Liver (tissue), 9 donors: ENCODE data around the gene B3GALT5. TPM values are rescaled to one million over a fixed set of nuclear protein-coding genes. Genes with fewer than 3 reads are reported as not detected.

Experiments
- DNase-seq: peaks from one replicate; pipeline ENCODE4 v3.0.0-alpha.2; 2017; ENCODE audit warnings: low spot score
- H3K27ac ChIP-seq, 2 donors: one replicate each; pipeline ENCODE4 v1.7.0; 2013; ENCODE audit warnings: inconsistent platforms in 2 of 2, low read length in 2 of 2, control low read depth in 1 of 2, low read depth in 1 of 2, mild to moderate bottlenecking in 1 of 2
- H3K27me3 ChIP-seq, 4 donors: one replicate each; pipeline versions ENCODE4 v1.6.1 to v1.7.0; 2013; ENCODE audit warnings: low read length in 3 of 4, inconsistent platforms in 1 of 4, mild to moderate bottlenecking in 1 of 4, moderate library complexity in 1 of 4; ENCODE audit not compliant: control insufficient read depth in 4 of 4, insufficient read depth in 4 of 4
- H3K36me3 ChIP-seq, 4 donors: one replicate each; pipeline versions ENCODE4 v1.6.1 to v1.7.0; 2013; ENCODE audit warnings: low read length in 3 of 4, mild to moderate bottlenecking in 3 of 4, low read depth in 1 of 4, moderate library complexity in 1 of 4; ENCODE audit not compliant: control insufficient read depth in 4 of 4, insufficient read depth in 3 of 4
- H3K4me1 ChIP-seq, 4 donors: one replicate each; pipeline versions ENCODE4 v1.6.1 to v1.7.0; 2013; ENCODE audit warnings: low read length in 3 of 4, mild to moderate bottlenecking in 3 of 4, moderate library complexity in 1 of 4; ENCODE audit not compliant: control insufficient read depth in 4 of 4, insufficient read depth in 4 of 4
- H3K4me3 ChIP-seq, 3 donors: one replicate each; pipeline versions ENCODE4 v1.6.1 to v1.7.0; 2013; ENCODE audit warnings: low read length in 3 of 3, control low read depth in 1 of 3, low read depth in 1 of 3, mild to moderate bottlenecking in 1 of 3
- H3K9ac ChIP-seq, 2 donors: one replicate each; pipeline ENCODE4 v1.7.0; 2013; ENCODE audit warnings: low read length in 2 of 2, mild to moderate bottlenecking in 2 of 2, moderate library complexity in 2 of 2, control low read depth in 1 of 2, low read depth in 1 of 2
- H3K9me3 ChIP-seq, 4 donors: one replicate each; pipeline versions ENCODE4 v1.6.1 to v1.7.0; 2013; ENCODE audit warnings: low read length in 3 of 4; ENCODE audit not compliant: control insufficient read depth in 4 of 4
- ATF3 ChIP-seq: IDR thresholded peaks from 2 replicates; pipeline ENCODE4 v1.6.1; 2016; ENCODE audit warnings: antibody characterized with exemption
- CTCF ChIP-seq: fragments of 150-350 bp; IDR thresholded peaks from 2 replicates; pipeline ENCODE4 v1.5.1; 2017; ENCODE audit warnings: improper control_type of control experiment, low read depth, low read length; ENCODE audit not compliant: missing input control
- EGR1 ChIP-seq, 2 donors: IDR thresholded peaks; 2 replicates each; pipeline ENCODE4 v1.6.1; 2016 to 2018; ENCODE audit warnings: antibody characterized with exemption in 2 of 2, low read depth in 2 of 2
- FOXA1 ChIP-seq: IDR thresholded peaks from 2 replicates; pipeline ENCODE4 v1.6.1; 2016; ENCODE audit warnings: antibody characterized with exemption
- GABPA ChIP-seq, 2 donors: IDR thresholded peaks in 1 of 2; conservative IDR thresholded peaks in 1 of 2; 2 replicates each; pipeline ENCODE4 v1.6.1; 2016; ENCODE audit warnings: antibody characterized with exemption in 2 of 2, mild to moderate bottlenecking in 1 of 2, moderate library complexity in 1 of 2
- HNF4G ChIP-seq: IDR thresholded peaks from 2 replicates; pipeline ENCODE4 v1.6.1; 2016; ENCODE audit warnings: antibody characterized with exemption
- JUND ChIP-seq, 2 donors: IDR thresholded peaks; 2 replicates each; pipeline ENCODE4 v1.6.1; 2016; ENCODE audit warnings: antibody characterized with exemption in 2 of 2
- MAX ChIP-seq: IDR thresholded peaks from 2 replicates; pipeline ENCODE4 v1.6.1; 2016; ENCODE audit warnings: antibody characterized with exemption
- RAD21 ChIP-seq, 2 donors: IDR thresholded peaks; 2 replicates each; pipeline ENCODE4 v1.6.1; 2016; ENCODE audit warnings: antibody characterized with exemption in 2 of 2, mild to moderate bottlenecking in 2 of 2
- REST ChIP-seq: IDR thresholded peaks from 2 replicates; pipeline ENCODE4 v1.6.1; 2016; ENCODE audit warnings: antibody characterized with exemption, mild to moderate bottlenecking
- RXRA ChIP-seq, 2 donors: IDR thresholded peaks; 2 replicates each; pipeline ENCODE4 v1.6.1; 2017 to 2018; ENCODE audit warnings: antibody characterized with exemption in 2 of 2, mild to moderate bottlenecking in 1 of 2
- SP1 ChIP-seq: IDR thresholded peaks from 2 replicates; pipeline ENCODE4 v1.6.1; 2018; ENCODE audit warnings: antibody characterized with exemption, mild to moderate bottlenecking
- TAF1 ChIP-seq: conservative IDR thresholded peaks from 2 replicates; pipeline ENCODE4 v1.6.1; 2016; ENCODE audit warnings: antibody characterized with exemption, mild to moderate bottlenecking
- YY1 ChIP-seq: IDR thresholded peaks from 2 replicates; pipeline ENCODE4 v1.6.1; 2016; ENCODE audit warnings: antibody characterized with exemption, mild to moderate bottlenecking
- ZBTB33 ChIP-seq: IDR thresholded peaks from 2 replicates; pipeline ENCODE4 v1.6.1; 2016; ENCODE audit warnings: antibody characterized with exemption
- whole genome bisulfite sequencing: extraction: QIAGEN DNeasy Blood & Tissue Kit; methylation state at CpG from one replicate; pipeline ENCODE4 v1.1.7; 2013; 5-methylcytosine and 5-hydroxymethylcytosine counted together
- polyA plus RNA-seq, 2 donors: library from polyadenylated mRNA; stranded (reverse) in 1 of 2; unstranded in 1 of 2; fragments of 200-250 nt in 1 of 2; fragments of >200 nt in 1 of 2; fragmentation: Nextera tagmentation in 1 of 2; extraction: Ambion mirVana in 1 of 2; gene quantifications; one replicate each; pipeline versions ENCODE4 v1.2.1 to v1.2.3, GENCODE V29; 2013 to 2015
- total RNA-seq, 2 donors: library from RNA; depleted of rRNA; stranded (reverse); fragments of >200 nt; gene quantifications; one replicate each; pipeline ENCODE4 v1.2.3, GENCODE V29; 2014
- donor health status: healthy.
- donor health status: healthy.
- donor health status: healthy.
- donor health status: healthy.
- donor health status: healthy.

The B3GALT5 gene
- total and polyA plus RNA-seq, 4 donors, result 0.05 to 0.33 (median 0.10) TPM

- TF ChIP-seq REST, result no peak
- no peak for TF ChIP-seq RAD21 (IDR thresholded peaks at IDR 0.05)
- TF ChIP-seq GABPA (IDR thresholded peaks at IDR 0.05 in 1 of 2, conservative IDR thresholded peaks at IDR 0.05 in 1 of 2), result no peak
- no peak for TF ChIP-seq YY1
Measured at GRCh38 chr21:39680216-39680615, 67.5 kb downstream of the B3GALT5 start (continued).

- H3K9me3 ChIP-seq, result no peaks in the 10 kb centered on the region
- no peak overlapping the region for H3K4me3 ChIP-seq
- H3K27ac ChIP-seq, result no peak overlapping the region
- DNase-seq, result no peak
- H3K27me3 ChIP-seq, result no peaks in the 10 kb centered on the region
- TF ChIP-seq JUND (IDR thresholded peaks at IDR 0.05) (no peak), MAX (no peak), RXRA (IDR thresholded peaks at IDR 0.05) (no peak), SP1 (no peak), HNF4G (no peak), EGR1 (IDR thresholded peaks at IDR 0.05; ENCODE audit: low read depth in 2 of 2) (no peak), RAD21 (IDR thresholded peaks at IDR 0.05) (no peak), REST (no peak), FOXA1 (no peak), TAF1 (no peak), CTCF (no peak), GABPA (IDR thresholded peaks at IDR 0.05 in 1 of 2, conservative IDR thresholded peaks at IDR 0.05 in 1 of 2) (no peak), ZBTB33 (no peak), YY1 (no peak), ATF3 (no peak)
- no peak overlapping the region for H3K9ac ChIP-seq
- H3K36me3 ChIP-seq, result no peaks in the 10 kb centered on the region
- no peaks in the 10 kb centered on the region for H3K4me1 ChIP-seq
- 67% methylated on average over 4 of the region's 4 CpGs for WGBS
Measured at GRCh38 chr21:39681257-39681656, 68.5 kb downstream of the B3GALT5 start.
